HepG2 (cell line): ENCODE results near the gene TMEM182. TPM values are rescaled to one million over a fixed set of nuclear protein-coding genes. Genes with fewer than 3 reads are reported as not detected.

Source experiments
- ARNT2 ChIP-seq: sonication (generic); formaldehyde crosslinking; IDR thresholded peaks from 2 replicates; pipeline ENCODE4 v1.8.0; 2022; ENCODE audit warnings: mild to moderate bottlenecking, low read depth, missing genetic modification reagents, moderate library complexity
- ATF1 ChIP-seq: IDR thresholded peaks from 2 replicates; pipeline ENCODE4 v1.6.1; 2016; ENCODE audit warnings: mild to moderate bottlenecking, control low read depth
- FOXK1 ChIP-seq: sonication (generic); formaldehyde crosslinking; IDR thresholded peaks from 2 replicates; pipeline ENCODE4 v1.4.0; 2020; ENCODE audit warnings: low read depth, missing genetic modification reagents, borderline replicate concordance
- GLI4 ChIP-seq: sonication (generic); formaldehyde crosslinking; IDR thresholded peaks from 2 replicates; pipeline ENCODE4 v1.5.1; 2020; ENCODE audit warnings: missing genetic modification reagents, mild to moderate bottlenecking, moderate library complexity, borderline replicate concordance
- GZF1 ChIP-seq: sonication (generic); formaldehyde crosslinking; IDR thresholded peaks from 2 replicates; pipeline ENCODE4 v1.5.1; 2020; ENCODE audit warnings: mild to moderate bottlenecking, missing genetic modification reagents
- HES4 ChIP-seq: sonication (generic); formaldehyde crosslinking; IDR thresholded peaks from 2 replicates; pipeline ENCODE4 v1.9.0; 2021; ENCODE audit warnings: mild to moderate bottlenecking, missing genetic modification reagents, borderline replicate concordance
- HOXD1 ChIP-seq: sonication (generic); formaldehyde crosslinking; IDR thresholded peaks from 2 replicates; pipeline ENCODE4 v1.5.0; 2020; ENCODE audit warnings: missing genetic modification reagents
- MYC ChIP-seq: sonication (generic); formaldehyde crosslinking; IDR thresholded peaks from 2 replicates; pipeline ENCODE4 v1.9.0; 2021; ENCODE audit warnings: missing genetic modification reagents, borderline replicate concordance
- NFKB2 ChIP-seq: sonication (generic); formaldehyde crosslinking; IDR thresholded peaks from 2 replicates; pipeline ENCODE4 v1.4.0; 2020; ENCODE audit warnings: missing genetic modification reagents, borderline replicate concordance
- NFRKB ChIP-seq: fragments of 450-650 bp; IDR thresholded peaks from 2 replicates; pipeline ENCODE4 v1.6.1; 2017
- PCBP1 ChIP-seq: fragments of 200-400 bp; formaldehyde crosslinking; IDR thresholded peaks from 2 replicates; pipeline ENCODE4 v1.6.1; 2017; ENCODE audit warnings: mild to moderate bottlenecking, low read depth, low read length, borderline replicate concordance
- SMAD1 ChIP-seq: sonication (generic); formaldehyde crosslinking; IDR thresholded peaks from 2 replicates; pipeline ENCODE4 v1.4.0; 2020; ENCODE audit warnings: missing genetic modification reagents, low read depth, mild to moderate bottlenecking, borderline replicate concordance
- SMAD9 ChIP-seq: sonication (generic); formaldehyde crosslinking; IDR thresholded peaks from 2 replicates; pipeline ENCODE4 v1.5.1; 2020; ENCODE audit warnings: mild to moderate bottlenecking, missing genetic modification reagents
- SP140L ChIP-seq: sonication (generic); formaldehyde crosslinking; IDR thresholded peaks from 2 replicates; pipeline ENCODE4 v1.4.0; 2020; ENCODE audit warnings: missing genetic modification reagents, borderline replicate concordance
- TEAD3 ChIP-seq: optimal IDR thresholded peaks from 2 replicates; pipeline ENCODE3; 2016; ENCODE audit warnings: borderline replicate concordance
- TGIF2 ChIP-seq: IDR thresholded peaks from 2 replicates; pipeline ENCODE4 v1.6.1; 2016; ENCODE audit warnings: control low read depth, missing compliant biosample characterization
- ZFAT ChIP-seq: sonication (generic); formaldehyde crosslinking; conservative IDR thresholded peaks from 2 replicates; pipeline ENCODE4 v1.8.1; 2023; ENCODE audit warnings: missing genetic modification reagents, inconsistent platforms
- ZFP36L1 ChIP-seq: sonication (generic); formaldehyde crosslinking; IDR thresholded peaks from 2 replicates; pipeline ENCODE4 v1.8.0; 2022; ENCODE audit warnings: mild to moderate bottlenecking, missing genetic modification reagents, moderate library complexity
- ZKSCAN8 ChIP-seq: IDR thresholded peaks from 2 replicates; pipeline ENCODE4 v1.6.1; 2016; ENCODE audit warnings: borderline replicate concordance, missing genetic modification reagents, missing compliant biosample characterization
- ZNF17 ChIP-seq: sonication (generic); formaldehyde crosslinking; IDR thresholded peaks from 2 replicates; pipeline ENCODE4 v1.5.0; 2020; ENCODE audit warnings: mild to moderate bottlenecking, missing genetic modification reagents
- ZNF225 ChIP-seq: sonication (generic); formaldehyde crosslinking; IDR thresholded peaks from 2 replicates; pipeline ENCODE4 v1.4.0; 2020; ENCODE audit warnings: mild to moderate bottlenecking, missing genetic modification reagents
- ZNF275 ChIP-seq: sonication (generic); formaldehyde crosslinking; IDR thresholded peaks from 2 replicates; pipeline ENCODE4 v1.8.0; 2022; ENCODE audit warnings: missing genetic modification reagents, mild to moderate bottlenecking, inconsistent platforms, borderline replicate concordance
- ZNF280B ChIP-seq: sonication (generic); formaldehyde crosslinking; IDR thresholded peaks from 2 replicates; pipeline ENCODE4 v1.5.0; 2020; ENCODE audit warnings: missing genetic modification reagents, mild to moderate bottlenecking, borderline replicate concordance
- ZNF878 ChIP-seq: sonication (generic); formaldehyde crosslinking; IDR thresholded peaks from 2 replicates; pipeline ENCODE4 v1.8.1; 2023; ENCODE audit warnings: mild to moderate bottlenecking, missing genetic modification reagents, moderate library complexity
- ZNF891 ChIP-seq: sonication (generic); formaldehyde crosslinking; IDR thresholded peaks from 2 replicates; pipeline ENCODE4 v1.5.0; 2020; ENCODE audit warnings: mild to moderate bottlenecking, missing genetic modification reagents
- ZSCAN12 ChIP-seq: sonication (generic); formaldehyde crosslinking; IDR thresholded peaks from 2 replicates; pipeline ENCODE4 v1.9.0; 2021; ENCODE audit warnings: mild to moderate bottlenecking, missing genetic modification reagents
- ZSCAN25 ChIP-seq: sonication (generic); formaldehyde crosslinking; IDR thresholded peaks from 2 replicates; pipeline ENCODE4 v1.8.0; 2022; ENCODE audit warnings: mild to moderate bottlenecking, missing genetic modification reagents
- polyA plus RNA-seq, 8 experiments: library from polyadenylated mRNA; depleted of rRNA in 3 of 8; stranded (reverse) in 7 of 8; unstranded in 1 of 8; fragments of >200 nt; fragmentation: Illumina TruSeq in 4 of 8; extraction: Trizol in 4 of 8; gene quantifications; 2 replicates each; pipeline versions ENCODE4 v1.2.1 to v1.2.3, GENCODE V29; 2011 to 2016; ENCODE audit warnings: low read depth in 4 of 8, missing spikeins in 1 of 8, mixed read lengths in 1 of 8; ENCODE audit not compliant: insufficient read depth in 1 of 8
- total RNA-seq, 5 experiments: library from RNA; depleted of rRNA; stranded (reverse); fragments of >200 nt; fragmentation: Illumina TruSeq; extraction: Trizol; gene quantifications; 2 replicates each; pipeline ENCODE4 v1.2.3, GENCODE V29; 2016; ENCODE audit warnings: low read depth in 1 of 5

The TMEM182 gene
- total and polyA plus RNA-seq, 2 of the 13 experiments (the other 11 are each of a cell fraction or from before 2014, with no cell fraction given): 8.7 to 8.9 TPM

GRCh38 chr2:102736410-102737409 lies 25.1 kb upstream of the TMEM182 start (continued):
- peak; percentile 86; the same call in 1 of the 2 replicates for TF ChIP-seq ZNF280B (CRISPR knock-in tag)
- TF ChIP-seq ZKSCAN8: peak; percentile 68; the same call in 1 of the 2 replicates
- TF ChIP-seq MYC (CRISPR knock-in tag): peak; percentile 73; the same call in 1 of the 2 replicates
- peak; percentile 68 for TF ChIP-seq ZSCAN25 (CRISPR knock-in tag)
- peak; percentile 87 for TF ChIP-seq ZNF891 (CRISPR knock-in tag)
- TF ChIP-seq PCBP1: 0 out of 2 replicates have a peak, but pooled peaks have one; percentile 50
- TF ChIP-seq SP140L (CRISPR knock-in tag): 0 out of 2 replicates have a peak, but pooled peaks have one; percentile 44
- no peak for TF ChIP-seq ATF1 (CRISPR knock-in tag)
- 0 out of 2 replicates have a peak, but pooled peaks have one; percentile 42 for TF ChIP-seq ZFP36L1 (CRISPR knock-in tag)
- no peak; the same call in 1 of the 2 replicates for TF ChIP-seq FOXK1 (CRISPR knock-in tag)
- peak; percentile 90 for TF ChIP-seq NFKB2 (CRISPR knock-in tag)
- TF ChIP-seq ZNF878 (CRISPR knock-in tag): no peak
- peak; percentile 85; the same call in 1 of the 2 replicates for TF ChIP-seq ZNF225 (CRISPR knock-in tag)
- TF ChIP-seq HOXD1 (CRISPR knock-in tag): peak; percentile 72; the same call in 1 of the 2 replicates
- no peak for TF ChIP-seq SMAD9
- 0 out of 2 replicates have a peak, but pooled peaks have one; percentile 10 for TF ChIP-seq SMAD1 (CRISPR knock-in tag)
- TF ChIP-seq NFRKB: no peak
- TF ChIP-seq GLI4 (CRISPR knock-in tag): peak; percentile 62; the same call in 1 of the 2 replicates
- TF ChIP-seq ARNT2: peak; percentile 44
- TF ChIP-seq ZNF17: no peak
- TF ChIP-seq HES4 (CRISPR knock-in tag): 0 out of 2 replicates have a peak, but pooled peaks have one; percentile 24
- no peak for TF ChIP-seq ZSCAN12 (CRISPR knock-in tag)
- peak; percentile 88; the same call in 1 of the 2 replicates for TF ChIP-seq ZNF275 (CRISPR knock-in tag)
- TF ChIP-seq TEAD3 (CRISPR knock-in tag): peak; percentile 72
- TF ChIP-seq GZF1 (CRISPR knock-in tag): peak; percentile 83
- TF ChIP-seq ZFAT: no peak
- TF ChIP-seq TGIF2 (CRISPR knock-in tag): peak; percentile 86; the same call in 1 of the 2 replicates
